T-cell (primary cell): ENCODE results near the gene RFTN1. TPM values are rescaled to one million over a fixed set of nuclear protein-coding genes. Genes with fewer than 3 reads are reported as not detected.
A peak's percentile ranks its signal among the peaks of the same experiment; 100 is the strongest.

Source experiments
- ATAC-seq, 4 experiments: fragments of 200-7000 bp in 3 of 4; fragments of 150-1000 bp in 1 of 4; cut with Tn5 transposase; replicated peaks in 1 of 4; 1 replicate in 3 of 4; 2 replicates in 1 of 4; pipeline ENCODE4 v1.10.0; 2021; ENCODE audit warnings: moderate library complexity in 3 of 4, mild to moderate bottlenecking in 2 of 4, moderate number of reproducible peaks in 1 of 4
- CTCF ChIA-PET, 2 donors: fragments of 300-600 bp; sonication (Branson Sonifier 250); formaldehyde crosslinking; loops; one replicate each; lab custom pipeline; 2022; ENCODE audit warnings: antibody characterized with exemption in 2 of 2; lab: Charles Lee
- POLR2A ChIA-PET, 2 donors: fragments of 300-600 bp; sonication (Branson Sonifier 250); formaldehyde crosslinking; loops; one replicate each; lab custom pipeline; 2022; ENCODE audit warnings: antibody characterized with exemption in 2 of 2; lab: Charles Lee
- DNase-seq, 35 experiments: peaks; one replicate each; pipeline versions ENCODE4 v3.0.0 to v3.0.0-alpha.2; 2013 to 2023
- H3K27ac ChIP-seq: one replicate; pipeline ENCODE4 v1.5.1; 2013; ENCODE audit warnings: low read length
- H3K27me3 ChIP-seq, 2 experiments: replicated peaks in 1 of 2; 1 replicate in 1 of 2; 2 replicates in 1 of 2; pipeline versions ENCODE4 v1.6.1 to v1.7.0; 2013; ENCODE audit warnings: low read length in 1 of 2, mixed read lengths in 1 of 2; ENCODE audit not compliant: control insufficient read depth in 2 of 2, insufficient read depth in 2 of 2; ENCODE audit errors: extremely low read depth in 1 of 2
- H3K36me3 ChIP-seq, 2 donors: 1 replicate in 1 of 2; 2 replicates in 1 of 2; pipeline versions ENCODE4 v1.6.1 to v1.7.0; 2013; ENCODE audit warnings: low read length in 1 of 2; ENCODE audit not compliant: control insufficient read depth in 2 of 2, insufficient read depth in 1 of 2; ENCODE audit errors: extremely low read depth in 1 of 2
- H3K4me1 ChIP-seq, 2 experiments: 1 replicate in 1 of 2; 2 replicates in 1 of 2; pipeline versions ENCODE4 v1.6.1 to v1.7.0; 2013; ENCODE audit warnings: low read length in 2 of 2, mixed read lengths in 1 of 2; ENCODE audit not compliant: insufficient read depth in 2 of 2, control insufficient read depth in 1 of 2; ENCODE audit errors: extremely low read depth in 1 of 2
- H3K4me3 ChIP-seq, 2 donors: 1 replicate in 1 of 2; 2 replicates in 1 of 2; pipeline versions ENCODE4 v1.5.1 to v1.7.0; 2013; ENCODE audit warnings: mild to moderate bottlenecking in 2 of 2, low read length in 1 of 2, moderate library complexity in 1 of 2; ENCODE audit not compliant: control insufficient read depth in 1 of 2; ENCODE audit errors: extremely low read depth in 1 of 2
- H3K9me3 ChIP-seq: 2 replicates; pipeline ENCODE4 v1.7.0; 2013
- H3K27ac Mint-ChIP-seq, 2 donors: one replicate each; pipeline ENCODE4 v1.8.0; 2020 to 2021; ENCODE audit warnings: mild to moderate bottlenecking in 2 of 2, mixed read lengths in 2 of 2
- H3K27me3 Mint-ChIP-seq, 2 donors: one replicate each; pipeline ENCODE4 v1.8.0; 2021 to 2022; ENCODE audit warnings: mixed read lengths in 2 of 2
- H3K36me3 Mint-ChIP-seq: one replicate; pipeline ENCODE4 v1.8.0; 2021; ENCODE audit warnings: mixed read lengths
- H3K4me1 Mint-ChIP-seq, 3 donors: one replicate each; pipeline ENCODE4 v1.8.0; 2020 to 2022; ENCODE audit warnings: mixed read lengths in 3 of 3, mild to moderate bottlenecking in 1 of 3
- H3K4me3 Mint-ChIP-seq, 3 donors: one replicate each; pipeline ENCODE4 v1.8.0; 2020 to 2022; ENCODE audit warnings: mild to moderate bottlenecking in 3 of 3, mixed read lengths in 3 of 3, moderate library complexity in 3 of 3
- H3K9me3 Mint-ChIP-seq, 3 donors: one replicate each; pipeline ENCODE4 v1.8.0; 2020 to 2022; ENCODE audit warnings: mixed read lengths in 3 of 3
- WGBS: methylation state at CpG from one replicate; pipeline ENCODE4 v1.1.5; 2013; ENCODE audit warnings: missing lambda C conversion rate; ENCODE audit not compliant: insufficient coverage; 5-methylcytosine and 5-hydroxymethylcytosine counted together
- total RNA-seq, 35 experiments: library from RNA in 6 of 35; stranded (reverse) in 6 of 35; fragments of 120-200 nt in 1 of 35; gene quantifications; one replicate each; pipeline versions ENCODE4 v1.2.1 to v1.2.4 and lab custom pipeline; 2013 to 2026

The RFTN1 gene
- total RNA-seq, 5 donors from 2014 or later (not counting 1 experiment from before 2014, with no cell fraction given) = 55.5 to 73.4 (median 70.7) TPM

DNA sequence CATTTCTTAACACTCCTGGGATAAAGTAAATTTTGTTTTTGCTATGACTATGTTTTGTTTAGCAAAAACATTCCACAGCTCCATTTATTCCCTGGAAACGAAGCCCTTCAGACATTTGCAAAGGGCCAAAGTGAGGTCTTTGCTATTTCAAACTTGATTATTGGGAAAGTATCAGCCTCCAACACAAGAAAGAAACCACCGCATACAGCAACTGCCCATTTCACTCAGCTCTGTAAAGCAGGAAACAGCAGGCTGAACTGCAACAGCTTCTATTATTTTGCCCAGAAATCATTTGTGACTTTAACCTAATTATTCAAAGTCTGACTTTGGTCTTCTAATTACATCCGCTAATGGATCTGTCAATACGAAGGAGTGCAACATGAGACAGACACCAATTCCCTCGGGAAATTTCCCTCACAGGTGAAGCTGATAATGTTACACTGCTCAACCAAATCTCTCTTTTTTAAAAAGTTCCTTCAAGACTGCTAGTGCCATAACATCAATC is 72.1 kb downstream of the RFTN1 start:
- DNase-seq = no peak
- Mint-ChIP-seq H3K27ac (no peak overlapping the region), H3K36me3 (peaks cover 30% of the 10 kb centered on the region), H3K9me3 (peaks cover 0 to 10% (median 4%) of the 10 kb centered on the region in 3 donors), H3K4me1 (peaks cover 27 to 40% (median 34%) of the 10 kb centered on the region in 3 donors), H3K4me3 (no peak overlapping the region), H3K27me3 (no peaks in the 10 kb centered on the region)
- Histone ChIP-seq H3K36me3 (peaks cover 3 to 5% of the 10 kb centered on the region in 2 donors), H3K27ac (no peak overlapping the region), H3K9me3 (no peaks in the 10 kb centered on the region), H3K27me3 (no peaks in the 10 kb centered on the region), H3K4me1 (no peaks in the 10 kb centered on the region), H3K4me3 (no peak overlapping the region)
- ChIA-PET POLR2A (interaction anchor here in 1 of 2 donors (0.7 kb wide), 1 partner anchor 20 kb away, joined by 7 read pairs; no protein-coding TSS in a partner anchor), CTCF (interaction anchor here in 1 of 2 donors (0.7 kb wide), 1 partner anchor 930 kb away, joined by 3 read pairs; no protein-coding TSS in a partner anchor)
- 90% methylated on average over 4 of the region's 5 CpGs for WGBS
- no peak for ATAC-seq

- no peak overlapping the region for H3K4me3 Mint-ChIP-seq
- POLR2A ChIA-PET = no interaction called here
- H3K4me3 ChIP-seq = no peak overlapping the region
- ATAC-seq (no peak), DNase-seq (no peak)
- peak overlapping the region in 1 of 2 donors; percentile 58 for H3K27ac Mint-ChIP-seq
- WGBS = 92% methylated on average over 6 of the region's 13 CpGs
- H3K27me3 Mint-ChIP-seq = no peaks in the 10 kb centered on the region
- no peak overlapping the region for H3K27ac ChIP-seq
- CTCF ChIA-PET = interaction anchor here in 1 of 2 donors (1.0 kb wide), 1 partner anchor 54 kb away, joined by 3 read pairs; no protein-coding TSS in a partner anchor
- H3K36me3 Mint-ChIP-seq = peaks cover 23% of the 10 kb centered on the region
- H3K27me3 ChIP-seq = no peaks in the 10 kb centered on the region
- H3K4me1 ChIP-seq = no peaks in the 10 kb centered on the region
- peaks cover 24 to 35% (median 29%) of the 10 kb centered on the region in 3 donors for H3K4me1 Mint-ChIP-seq
- no peaks in the 10 kb centered on the region for H3K9me3 ChIP-seq
- H3K9me3 Mint-ChIP-seq = peaks cover 0 to 10% (median 4%) of the 10 kb centered on the region in 3 donors
- H3K36me3 ChIP-seq = peaks cover 0 to 3% of the 10 kb centered on the region in 2 donors
Measured at GRCh38 chr3:16439848-16440708, 73.4 kb downstream of the RFTN1 start.

DNA sequence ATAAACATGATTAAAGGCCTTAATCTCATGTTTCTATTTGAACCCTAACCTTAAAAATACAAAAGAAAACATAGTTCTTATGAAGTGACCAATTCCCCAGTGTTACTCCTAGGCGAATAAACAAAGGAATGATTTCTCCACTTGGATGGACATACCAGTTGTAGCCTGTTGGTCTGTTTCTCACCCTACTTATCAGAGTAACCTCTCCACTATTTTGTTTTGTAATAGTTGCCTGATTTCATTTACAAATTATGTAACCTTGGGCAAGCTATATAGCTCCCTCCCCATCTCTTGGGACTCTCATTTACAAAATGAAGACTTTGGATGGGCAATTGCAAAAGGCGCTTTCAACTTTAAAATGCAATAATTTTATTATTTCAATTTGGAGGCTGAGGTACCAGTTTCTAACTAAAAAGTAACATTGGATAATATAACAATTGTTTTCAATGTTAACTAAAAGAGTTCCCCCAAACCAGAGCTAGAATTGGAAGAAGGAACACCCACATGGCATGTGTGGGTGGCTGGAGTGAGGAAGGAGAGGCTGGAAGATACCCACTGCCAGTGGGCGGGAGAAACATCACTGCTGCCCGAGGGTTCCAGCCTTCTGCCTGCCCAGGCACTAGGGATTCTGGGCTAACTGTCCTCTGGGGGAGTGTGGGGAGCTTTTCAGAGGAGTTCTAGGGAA is 74.2 kb downstream of the RFTN1 start:
- Mint-ChIP-seq H3K27me3 (no peaks in the 10 kb centered on the region), H3K4me1 (peaks cover 26 to 35% (median 29%) of the 10 kb centered on the region in 3 donors), H3K4me3 (no peak overlapping the region), H3K27ac (peak overlapping the region in 1 of 2 donors; percentile 22), H3K9me3 (peaks cover 0 to 10% (median 4%) of the 10 kb centered on the region in 3 donors), H3K36me3 (peaks cover 21% of the 10 kb centered on the region)
- CTCF ChIA-PET = interaction anchor here in 1 of 2 donors (0.6 to 1.0 kb wide), 2 partner anchors 55 to 307 kb away, joined by 3 read pairs; no protein-coding TSS in a partner anchor
- WGBS = 79% methylated on average over 2 of the region's 4 CpGs
- Histone ChIP-seq H3K4me3 (no peak overlapping the region), H3K27me3 (no peaks in the 10 kb centered on the region), H3K9me3 (no peaks in the 10 kb centered on the region), H3K36me3 (peaks cover 0 to 3% of the 10 kb centered on the region in 2 donors), H3K4me1 (no peaks in the 10 kb centered on the region), H3K27ac (no peak overlapping the region)
- POLR2A ChIA-PET = no interaction called here
- no peak for DNase-seq
- no peak for ATAC-seq

DNA sequence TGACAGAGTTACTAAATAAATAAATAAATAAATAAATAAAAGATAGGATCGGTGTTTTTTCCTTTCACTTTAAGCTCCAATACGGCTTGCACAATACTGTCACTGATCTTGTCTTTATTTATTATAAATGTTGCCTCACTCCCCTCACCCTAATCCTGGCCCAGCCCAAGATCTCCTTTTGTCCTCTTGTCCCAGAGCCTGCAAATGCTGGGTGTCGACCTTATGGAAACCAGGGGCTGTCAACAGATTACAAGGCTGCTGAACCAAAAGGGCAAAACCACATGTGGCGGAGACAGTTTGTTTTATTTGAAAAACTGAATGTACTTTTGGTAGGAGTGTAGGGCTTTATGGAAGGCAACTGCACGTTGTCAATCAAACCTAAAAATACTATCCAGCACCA is 75.9 kb downstream of the RFTN1 start:
- no peak overlapping the region for H3K27ac Mint-ChIP-seq
- H3K27ac ChIP-seq = no peak overlapping the region
- ChIA-PET POLR2A (no interaction called here), CTCF (no interaction called here)
- H3K4me3 Mint-ChIP-seq = no peak overlapping the region
- no peaks in the 10 kb centered on the region for H3K9me3 ChIP-seq
- H3K9me3 Mint-ChIP-seq = no peaks in the 10 kb centered on the region
- peaks cover 19 to 33% (median 27%) of the 10 kb centered on the region in 3 donors for H3K4me1 Mint-ChIP-seq
- no peaks in the 10 kb centered on the region for H3K4me1 ChIP-seq
- no peak for ATAC-seq
- H3K27me3 ChIP-seq = no peaks in the 10 kb centered on the region
- no peak for DNase-seq
- no peak overlapping the region for H3K4me3 ChIP-seq
- H3K27me3 Mint-ChIP-seq = no peaks in the 10 kb centered on the region
- WGBS = no CpG with 5 or more reads among the region's 5 CpGs
- peaks cover 3 to 10% of the 10 kb centered on the region in 2 donors for H3K36me3 ChIP-seq
- peaks cover 24% of the 10 kb centered on the region for H3K36me3 Mint-ChIP-seq

DNA sequence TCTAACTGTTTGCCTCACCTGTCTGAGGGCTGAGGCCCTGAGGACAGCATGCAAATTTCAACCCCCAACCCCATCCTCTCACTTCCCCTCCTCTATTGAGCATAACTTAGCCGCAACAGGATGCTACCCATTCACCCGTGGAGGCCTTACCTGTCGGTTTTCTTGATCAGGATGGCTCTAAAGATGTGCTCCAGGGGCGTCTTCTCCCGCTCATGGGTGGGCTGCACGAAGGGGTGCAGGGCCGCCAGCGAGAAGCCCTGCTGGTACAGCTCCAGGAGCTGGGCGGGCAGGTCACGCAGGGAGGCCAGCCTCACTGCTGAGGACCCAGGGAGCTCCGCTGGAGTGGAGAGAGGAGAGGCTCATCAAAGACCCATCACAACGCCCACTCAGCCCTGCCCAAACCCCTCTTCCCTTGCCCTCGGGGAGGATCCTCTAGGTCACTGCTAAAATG is 79.8 kb downstream of the RFTN1 start:
- Mint-ChIP-seq H3K4me1 (peaks cover 14 to 27% (median 22%) of the 10 kb centered on the region in 3 donors), H3K27ac (no peak overlapping the region), H3K36me3 (peaks cover 51% of the 10 kb centered on the region), H3K27me3 (no peaks in the 10 kb centered on the region), H3K4me3 (no peak overlapping the region), H3K9me3 (no peaks in the 10 kb centered on the region)
- POLR2A ChIA-PET = no interaction called here
- CTCF ChIA-PET = no interaction called here
- 84% methylated on average over 7 of the region's 13 CpGs for WGBS
- no peak overlapping the region for H3K27ac ChIP-seq
- no peak overlapping the region for H3K4me3 ChIP-seq
- no peaks in the 10 kb centered on the region for H3K4me1 ChIP-seq
- ATAC-seq (no peak), DNase-seq (peak in 1 of 35 experiments; percentile 11)
- H3K36me3 ChIP-seq = peaks cover 0 to 28% of the 10 kb centered on the region in 2 donors
- H3K27me3 ChIP-seq = no peaks in the 10 kb centered on the region
- H3K9me3 ChIP-seq = no peaks in the 10 kb centered on the region

DNA sequence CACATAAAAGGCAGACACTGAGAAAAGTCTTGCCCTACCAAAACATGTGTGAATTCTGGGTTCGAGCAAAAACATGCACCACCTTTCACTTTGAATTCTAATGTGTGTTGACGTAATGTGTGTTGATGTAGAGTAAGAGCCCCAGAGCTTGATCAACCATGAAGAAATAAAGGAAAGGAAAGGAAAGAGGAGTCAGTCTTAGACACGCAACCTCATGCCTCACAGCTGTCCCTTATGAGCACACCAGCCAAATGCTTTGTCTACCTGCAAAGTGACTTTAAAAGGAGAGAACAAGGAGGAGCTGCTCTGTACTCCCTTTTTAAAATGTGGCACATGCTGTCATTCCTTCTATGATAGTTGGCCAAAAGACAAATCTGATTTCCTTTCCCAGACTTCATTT is 80.8 kb downstream of the RFTN1 start:
- ChIA-PET CTCF (no interaction called here), POLR2A (no interaction called here)
- H3K4me3 Mint-ChIP-seq = no peak overlapping the region
- H3K27ac ChIP-seq = no peak overlapping the region
- DNase-seq (no peak), ATAC-seq (no peak)
- H3K36me3 Mint-ChIP-seq = peaks cover 58% of the 10 kb centered on the region
- no peaks in the 10 kb centered on the region for H3K27me3 ChIP-seq
- no peaks in the 10 kb centered on the region for H3K9me3 Mint-ChIP-seq
- no peaks in the 10 kb centered on the region for H3K9me3 ChIP-seq
- no peaks in the 10 kb centered on the region for H3K4me1 ChIP-seq
- peaks cover 14 to 26% (median 23%) of the 10 kb centered on the region in 3 donors for H3K4me1 Mint-ChIP-seq
- H3K4me3 ChIP-seq = no peak overlapping the region
- no CpG with 5 or more reads among the region's 3 CpGs for WGBS
- H3K27ac Mint-ChIP-seq = no peak overlapping the region
- peaks cover 0 to 28% of the 10 kb centered on the region in 2 donors for H3K36me3 ChIP-seq
- H3K27me3 Mint-ChIP-seq = no peaks in the 10 kb centered on the region
